Heart left ventricle (tissue), 16 donors: ENCODE data around the gene GPX3. TPM values are rescaled to one million over a fixed set of nuclear protein-coding genes. Genes with fewer than 3 reads are reported as not detected.

Experiments used
- ATAC-seq, 4 donors: fragments of 200-7000 bp; cut with Tn5 transposase; one replicate each; pipeline ENCODE4 v1.9.1; 2020 to 2022; ENCODE audit warnings: moderate library complexity in 4 of 4, mild to moderate bottlenecking in 3 of 4, moderate number of reproducible peaks in 1 of 4
- DNase-seq, 5 donors: peaks; one replicate each; pipeline ENCODE4 v3.0.0-alpha.2; 2020
- H3K27ac ChIP-seq, 12 donors: fragments of 200-600 bp; sonication (generic) in 4 of 12; one replicate each; pipeline versions ENCODE4 v1.5.0 to v1.8.0; 2016 to 2022; ENCODE audit warnings: mild to moderate bottlenecking in 2 of 12
- H3K27me3 ChIP-seq, 9 donors: fragments of 200-600 bp; sonication (generic) in 2 of 9; one replicate each; pipeline versions ENCODE4 v1.5.1 to v1.8.0; 2016 to 2022; ENCODE audit warnings: mild to moderate bottlenecking in 3 of 9
- H3K36me3 ChIP-seq, 9 donors: fragments of 200-600 bp; sonication (generic) in 2 of 9; one replicate each; pipeline versions ENCODE4 v1.5.0 to v1.8.0; 2018 to 2022; ENCODE audit warnings: mild to moderate bottlenecking in 2 of 9
- H3K4me1 ChIP-seq, 12 donors: fragments of 200-600 bp; sonication (generic) in 4 of 12; one replicate each; pipeline versions ENCODE4 v1.5.0 to v1.8.0; 2016 to 2022; ENCODE audit warnings: mild to moderate bottlenecking in 3 of 12
- H3K4me3 ChIP-seq, 12 donors: fragments of 200-600 bp; sonication (generic) in 4 of 12; one replicate each; pipeline versions ENCODE4 v1.5.0 to v1.8.0; 2017 to 2022; ENCODE audit warnings: mild to moderate bottlenecking in 9 of 12, moderate library complexity in 4 of 12
- H3K9me3 ChIP-seq, 12 donors: fragments of 200-600 bp; sonication (generic) in 4 of 12; one replicate each; pipeline versions ENCODE4 v1.5.0 to v1.8.0; 2016 to 2022; ENCODE audit warnings: mild to moderate bottlenecking in 1 of 12
- CTCF ChIP-seq, 12 donors: fragments of 200-600 bp; sonication (generic) in 4 of 12; IDR thresholded peaks; one replicate each; pipeline versions ENCODE4 v1.5.0 to v1.8.0; 2018 to 2022; ENCODE audit warnings: antibody characterized with exemption in 12 of 12, mild to moderate bottlenecking in 5 of 12
- POLR2A ChIP-seq, 2 donors: fragments of 450-650 bp; IDR thresholded peaks; one replicate each; pipeline ENCODE4 v1.6.1; 2017; ENCODE audit warnings: antibody characterized with exemption in 2 of 2, mild to moderate bottlenecking in 2 of 2, moderate library complexity in 2 of 2
- WGBS, 4 donors: extraction: QIAGEN DNeasy Blood & Tissue Kit in 2 of 4; methylation state at CpG; one replicate each; pipeline versions ENCODE4 v1.1.5 to v1.1.7; 2013 to 2018; 5-methylcytosine and 5-hydroxymethylcytosine counted together
- intact Hi-C, 10 donors: fragments of 100-400 bp; cut with DNase I; formaldehyde crosslinking; loops; one replicate each; pipeline versions ENCODE4 v1.11.1 to v1.14.2; 2022
- polyA plus RNA-seq, 2 donors: library from polyadenylated mRNA; stranded (reverse); fragments of 200-250 nt; gene quantifications; one replicate each; pipeline ENCODE4 v1.2.3, GENCODE V29; 2013
- total RNA-seq, 9 donors: library from RNA; depleted of rRNA in 2 of 9; stranded (reverse); fragments of >200 nt in 2 of 9; fragmentation: NEBNext Ultra II Directional in 3 of 9; extraction: Animal tissue kit (Norgen Biotek cat#: 25700) in 3 of 9; gene quantifications; one replicate each; pipeline versions ENCODE4 v1.1.0 to v1.2.4, GENCODE V29; 2016 to 2023
- donor health status: ischemic (EF 13 %, LVEDD 7.1; RV severe dilation, severe dysfunction).
- donor health status: healthy with polysubstance abuse.
- donor health status: DM: no; HTN: yes; CAD: no.
- donor health status: DM: no; HTN: no; CAD: no.
- donor health status: ischemic (EF 25% LVEDD 6.9; RV normal size, moderate dysfunction).
- donor health status: ischemic (EF 25% LVEDD 5.7; RV mildly dilated, moderate dysfunction).
- donor health status: healthy.
- donor health status: DM: yes; HTN: yes; CAD: no.
- donor health status: ischemic (EF 35%, LVEDD 5.7; RV mildly dilated, moderate dysfunction).
- donor health status: nonischemic (EF 11% LVEDD 7.7; RV severe dilation, severe dysfunction).
- donor health status: DM: yes; HTN: yes; CAD: no.
- donor health status: PGD.
- donor health status: ischemic (EF 29% LVEDD 5.4; RV normal size, mild dysfunction).
- donor health status: nonischemic (EF 23%, LVEDD 6.1; RV moderate dilation, normal function).

GPX3 gene
- total and polyA plus RNA-seq, 11 donors: 416 to 1,563 (median 819) TPM

- no peaks in the 10 kb centered on the region for H3K27me3 ChIP-seq
- no peak overlapping the region for H3K4me3 ChIP-seq
- 42 to 51% (median 50%) methylated on average over 12 of the region's 12 CpGs for WGBS, 4 donors
- H3K27ac ChIP-seq: peak overlapping the region; percentile 53 to 85 (median 75)
- intact Hi-C loops: loop anchor here in 1 of 10 donors (10.0 kb wide), 1 partner anchor 243 kb away; no protein-coding TSS in a partner anchor
- peaks cover 12 to 45% (median 32%) of the 10 kb centered on the region in 12 donors for H3K4me1 ChIP-seq
- TF ChIP-seq CTCF (IDR thresholded peaks at IDR 0.05) (no peak), POLR2A (IDR thresholded peaks at IDR 0.05) (no peak)
- H3K9me3 ChIP-seq: no peaks in the 10 kb centered on the region
- H3K36me3 ChIP-seq: peaks cover 0 to 97% (median 83%) of the 10 kb centered on the region in 9 donors
- DNase-seq (peak in 2 of 5 donors; percentile 31 to 39), ATAC-seq (peak; percentile 30 to 65 (median 52))
These were observed 17.4 kb downstream of the GPX3 start for GRCh38 chr5:151037561-151038411.

DNA sequence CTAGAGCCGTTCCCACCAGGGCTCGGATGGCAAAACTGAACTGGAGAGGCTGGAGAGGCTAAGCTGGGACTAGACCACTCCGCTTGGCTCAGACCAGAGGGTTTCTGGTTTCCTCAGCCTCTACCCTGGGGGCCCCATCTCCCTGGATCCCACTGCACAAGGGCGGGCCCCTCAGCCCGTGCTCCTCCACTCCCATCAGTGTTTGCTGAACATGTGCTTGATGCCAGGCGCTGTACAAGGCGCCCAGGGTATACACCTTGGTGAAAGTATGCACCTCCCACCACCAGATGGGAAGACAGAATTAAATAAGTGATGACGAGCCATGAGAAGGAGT lies 18.0 kb downstream of the GPX3 start:
- peak overlapping the region in 11 of 12 donors; percentile 56 to 85 (median 77) for H3K27ac ChIP-seq
- no peaks in the 10 kb centered on the region for H3K9me3 ChIP-seq
- no peak overlapping the region for H3K4me3 ChIP-seq
- ATAC-seq (peak in 3 of 4 donors; percentile 2 to 10 (median 5)), DNase-seq (peak in 2 of 5 donors; percentile 38 to 46)
- H3K27me3 ChIP-seq: no peaks in the 10 kb centered on the region
- peaks cover 12 to 45% (median 32%) of the 10 kb centered on the region in 12 donors for H3K4me1 ChIP-seq
- TF ChIP-seq CTCF (IDR thresholded peaks at IDR 0.05) (no peak), POLR2A (IDR thresholded peaks at IDR 0.05) (no peak)
- WGBS, 4 donors: 59 to 72% (median 71%) methylated on average over 8 of the region's 8 CpGs
- intact Hi-C loops: loop anchor here in 1 of 10 donors (10.0 kb wide), 1 partner anchor 244 kb away; no protein-coding TSS in a partner anchor
- H3K36me3 ChIP-seq: peaks cover 0 to 98% (median 85%) of the 10 kb centered on the region in 9 donors

- peak in 2 of 4 donors; percentile 10 to 34 for ATAC-seq
- Histone ChIP-seq H3K4me1 (peaks cover 12 to 45% (median 32%) of the 10 kb centered on the region in 12 donors), H3K27ac (peak overlapping the region in 11 of 12 donors; percentile 56 to 85 (median 77)), H3K36me3 (peaks cover 0 to 98% (median 85%) of the 10 kb centered on the region in 9 donors), H3K27me3 (no peaks in the 10 kb centered on the region), H3K9me3 (no peaks in the 10 kb centered on the region), H3K4me3 (no peak overlapping the region)
- WGBS, 4 donors: 63 to 94% (median 69%) methylated on average over 7 of the region's 7 CpGs
- TF ChIP-seq POLR2A (IDR thresholded peaks at IDR 0.05) (no peak), CTCF (IDR thresholded peaks at IDR 0.05) (no peak)
- DNase-seq: peak in 1 of 5 donors; percentile 48
- intact Hi-C loops: loop anchor here in 1 of 10 donors (10.0 kb wide), 1 partner anchor 244 kb away; no protein-coding TSS in a partner anchor
These were observed 18.4 kb downstream of the GPX3 start for GRCh38 chr5:151038801-151039238.

GRCh38 chr5:151039665-151040064 lies 19.3 kb downstream of the GPX3 start:
- ATAC-seq: no peak
- Histone ChIP-seq H3K4me3 (no peak overlapping the region), H3K27ac (peak overlapping the region in 9 of 12 donors; percentile 12 to 85 (median 53)), H3K36me3 (peaks cover 0 to 100% (median 90%) of the 10 kb centered on the region in 9 donors), H3K27me3 (no peaks in the 10 kb centered on the region), H3K4me1 (peaks cover 12 to 45% (median 32%) of the 10 kb centered on the region in 12 donors), H3K9me3 (no peaks in the 10 kb centered on the region)
- peak in 1 of 5 donors; percentile 21 for DNase-seq
- WGBS, 4 donors: 92 to 97% (median 93%) methylated on average over 9 of the region's 9 CpGs
- intact Hi-C loops: loop anchor here in 3 of 10 donors (10.0 kb wide), 3 partner anchors 205 to 245 kb away; no protein-coding TSS in a partner anchor
- TF ChIP-seq POLR2A (IDR thresholded peaks at IDR 0.05) (no peak), CTCF (IDR thresholded peaks at IDR 0.05) (no peak)
